Effector memory CD8-positive, alpha-beta T cell (primary cell): ENCODE data around the gene BOC.
"Not testable (repeated sequence)": the region's sequence is repeated elsewhere in the genome, so short reads cannot be mapped to it uniquely, and the experiment has no call there.

Experiments used
- ATAC-seq: fragments of 150-1000 bp; cut with Tn5 transposase; replicated peaks from 2 replicates; pipeline ENCODE4 v1.10.0; 2021; ENCODE audit warnings: mild to moderate bottlenecking, moderate library complexity
- DNase-seq, 3 experiments: peaks; one replicate each; pipeline ENCODE4 v3.0.0; 2021
- H3K27ac Mint-ChIP-seq, 2 donors: one replicate each; pipeline ENCODE4 v1.8.0; 2022; ENCODE audit warnings: mild to moderate bottlenecking in 2 of 2, mixed read lengths in 2 of 2, moderate library complexity in 2 of 2
- H3K27me3 Mint-ChIP-seq, 2 donors: one replicate each; pipeline ENCODE4 v1.8.0; 2022; ENCODE audit warnings: mixed read lengths in 2 of 2
- H3K36me3 Mint-ChIP-seq: one replicate; pipeline ENCODE4 v1.8.0; 2022; ENCODE audit warnings: mild to moderate bottlenecking, moderate library complexity, mixed read lengths; ENCODE audit not compliant: insufficient read depth
- H3K4me1 Mint-ChIP-seq, 2 donors: one replicate each; pipeline ENCODE4 v1.8.0; 2022; ENCODE audit warnings: low read depth in 2 of 2, mixed read lengths in 2 of 2
- H3K4me3 Mint-ChIP-seq, 2 donors: one replicate each; pipeline ENCODE4 v1.8.0; 2022; ENCODE audit warnings: mild to moderate bottlenecking in 2 of 2, mixed read lengths in 2 of 2, moderate library complexity in 2 of 2
- H3K9me3 Mint-ChIP-seq, 2 donors: one replicate each; pipeline ENCODE4 v1.8.0; 2022; ENCODE audit warnings: mixed read lengths in 2 of 2
- total RNA-seq, 9 experiments: gene quantifications; one replicate each; lab custom pipeline; 2026; lab: John Stamatoyannopoulos, UW

Gene BOC
- 0 to 0.48 (median 0) reads per million in 9 experiments for total RNA-seq

- Mint-ChIP-seq H3K36me3 (no peaks in the 10 kb centered on the region), H3K27ac (no peak within 1 kb of the TSS)
- no peak for ATAC-seq
Observed at GRCh38 chr3:113211330-113212149, at the start of gene BOC. Gene BOC, plus strand, starts transcription at chr3:113211557. Its CDS starts 38,246 bp downstream, at chr3:113249803.

DNA sequence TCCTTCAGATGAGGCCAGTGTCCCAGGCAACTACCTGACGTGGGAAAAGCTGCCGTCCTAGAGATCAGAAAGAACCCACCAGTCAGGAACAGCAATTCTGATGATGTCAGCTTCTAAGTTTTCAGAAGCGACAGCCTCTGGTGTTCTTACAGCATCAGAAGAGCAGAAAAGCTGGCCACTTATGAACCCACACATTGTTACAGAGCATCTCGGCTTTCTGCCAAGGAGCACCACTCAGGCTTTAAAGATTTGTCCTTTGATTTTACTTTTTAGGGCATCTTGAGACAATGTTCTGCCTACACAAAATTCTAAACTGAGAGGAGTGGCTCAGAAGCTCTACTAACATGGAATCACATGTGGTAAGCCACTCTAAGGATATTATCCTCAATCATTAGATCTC lies 49.7 kb upstream of the BOC start:
- Mint-ChIP-seq H3K9me3 (no peaks in the 10 kb centered on the region), H3K4me1 (no peaks in the 10 kb centered on the region), H3K4me3 (no peak overlapping the region), H3K27me3 (peaks cover 6 to 18% of the 10 kb centered on the region in 2 donors), H3K36me3 (no peaks in the 10 kb centered on the region), H3K27ac (no peak overlapping the region)
- DNase-seq = no peak
- ATAC-seq = no peak

More at GRCh38 chr3:113211330-113212149, at the start of gene BOC:
- H3K9me3 Mint-ChIP-seq = no peaks in the 10 kb centered on the region
- peaks cover 81% of the 10 kb centered on the region in 2 donors for H3K27me3 Mint-ChIP-seq
- peaks cover 8 to 10% of the 10 kb centered on the region in 2 donors for H3K4me1 Mint-ChIP-seq
- no peak for DNase-seq
- H3K4me3 Mint-ChIP-seq = peak within 1 kb of the TSS; percentile 50 to 65

- no peak for ATAC-seq
- no peak overlapping the region for H3K27ac Mint-ChIP-seq
- no peaks in the 10 kb centered on the region for H3K4me1 Mint-ChIP-seq
- H3K9me3 Mint-ChIP-seq = no peaks in the 10 kb centered on the region
- H3K36me3 Mint-ChIP-seq = no peaks in the 10 kb centered on the region
- H3K4me3 Mint-ChIP-seq = no peak overlapping the region
- no peak for DNase-seq
- peaks cover 6 to 18% of the 10 kb centered on the region in 2 donors for H3K27me3 Mint-ChIP-seq
Observed at GRCh38 chr3:113163152-113163551, 48.2 kb upstream of the BOC start.

GRCh38 chr3:113165841-113166240 lies 45.5 kb upstream of the BOC start:
- no peak for ATAC-seq
- Mint-ChIP-seq H3K27me3 (peaks cover 6 to 18% of the 10 kb centered on the region in 2 donors), H3K4me1 (no peaks in the 10 kb centered on the region), H3K4me3 (no peak overlapping the region), H3K36me3 (no peaks in the 10 kb centered on the region), H3K9me3 (no peaks in the 10 kb centered on the region), H3K27ac (no peak overlapping the region)
- DNase-seq = no peak

- H3K27me3 Mint-ChIP-seq = peaks cover 6 to 18% of the 10 kb centered on the region in 2 donors
- H3K27ac Mint-ChIP-seq = no peak overlapping the region
- ATAC-seq (no peak), DNase-seq (no peak)
- no peaks in the 10 kb centered on the region for H3K36me3 Mint-ChIP-seq
- no peaks in the 10 kb centered on the region for H3K4me1 Mint-ChIP-seq
- H3K9me3 Mint-ChIP-seq = no peaks in the 10 kb centered on the region
- H3K4me3 Mint-ChIP-seq = no peak overlapping the region
Observed at GRCh38 chr3:113166357-113166718, 45.0 kb upstream of the BOC start.

GRCh38 chr3:113166719-113167492 lies 44.5 kb upstream of the BOC start:
- H3K27me3 Mint-ChIP-seq = peaks cover 10 to 13% of the 10 kb centered on the region in 2 donors
- H3K27ac Mint-ChIP-seq = no peak overlapping the region
- no peaks in the 10 kb centered on the region for H3K4me1 Mint-ChIP-seq
- ATAC-seq (no peak), DNase-seq (no peak)
- no peak overlapping the region for H3K4me3 Mint-ChIP-seq
- no peaks in the 10 kb centered on the region for H3K36me3 Mint-ChIP-seq
- no peaks in the 10 kb centered on the region for H3K9me3 Mint-ChIP-seq

- Mint-ChIP-seq H3K4me1 (no peaks in the 10 kb centered on the region), H3K27ac (no peak overlapping the region), H3K9me3 (no peaks in the 10 kb centered on the region), H3K27me3 (peaks cover 3 to 10% of the 10 kb centered on the region in 2 donors), H3K4me3 (no peak overlapping the region), H3K36me3 (no peaks in the 10 kb centered on the region)
- no peak for DNase-seq
- no peak for ATAC-seq
Observed at GRCh38 chr3:113167825-113168801, 43.2 kb upstream of the BOC start.

DNA sequence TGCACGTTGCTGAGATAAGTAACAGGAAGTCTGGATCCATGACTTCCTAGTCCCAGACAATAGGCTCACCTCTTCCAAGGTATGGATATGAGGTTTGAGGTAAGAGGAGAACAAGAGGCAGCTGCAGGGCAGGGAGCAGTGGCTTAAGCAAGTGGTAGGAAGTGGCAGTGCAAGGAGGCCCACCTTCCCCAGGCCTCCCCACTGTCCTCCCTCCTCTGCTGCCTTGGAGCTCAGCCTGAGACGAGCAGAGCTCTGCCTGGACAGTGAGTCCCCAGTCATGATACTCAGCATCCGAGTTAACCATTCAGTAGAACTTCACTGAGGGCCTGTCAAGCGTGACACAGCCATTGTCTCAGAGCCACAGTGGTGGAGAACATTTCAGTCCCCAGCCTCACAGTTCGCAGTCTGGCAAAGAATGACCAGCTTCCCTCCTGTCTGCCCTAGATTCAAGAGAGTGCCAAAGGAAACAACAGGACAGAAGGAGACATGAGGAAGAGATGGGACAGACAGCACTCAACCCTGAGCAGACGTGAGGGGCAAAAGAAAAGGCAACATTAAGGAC lies 41.4 kb upstream of the BOC start:
- Mint-ChIP-seq H3K9me3 (no peaks in the 10 kb centered on the region), H3K27ac (no peak overlapping the region), H3K27me3 (peaks cover 0 to 10% of the 10 kb centered on the region in 2 donors), H3K36me3 (no peaks in the 10 kb centered on the region), H3K4me3 (no peak overlapping the region), H3K4me1 (no peaks in the 10 kb centered on the region)
- DNase-seq (no peak), ATAC-seq (no peak)

GRCh38 chr3:113170771-113171170 lies 40.6 kb upstream of the BOC start:
- Mint-ChIP-seq H3K36me3 (no peaks in the 10 kb centered on the region), H3K4me3 (no peak overlapping the region), H3K9me3 (no peaks in the 10 kb centered on the region), H3K27ac (no peak overlapping the region), H3K4me1 (no peaks in the 10 kb centered on the region), H3K27me3 (peaks cover 5 to 10% of the 10 kb centered on the region in 2 donors)
- no peak for DNase-seq
- ATAC-seq = no peak

DNA sequence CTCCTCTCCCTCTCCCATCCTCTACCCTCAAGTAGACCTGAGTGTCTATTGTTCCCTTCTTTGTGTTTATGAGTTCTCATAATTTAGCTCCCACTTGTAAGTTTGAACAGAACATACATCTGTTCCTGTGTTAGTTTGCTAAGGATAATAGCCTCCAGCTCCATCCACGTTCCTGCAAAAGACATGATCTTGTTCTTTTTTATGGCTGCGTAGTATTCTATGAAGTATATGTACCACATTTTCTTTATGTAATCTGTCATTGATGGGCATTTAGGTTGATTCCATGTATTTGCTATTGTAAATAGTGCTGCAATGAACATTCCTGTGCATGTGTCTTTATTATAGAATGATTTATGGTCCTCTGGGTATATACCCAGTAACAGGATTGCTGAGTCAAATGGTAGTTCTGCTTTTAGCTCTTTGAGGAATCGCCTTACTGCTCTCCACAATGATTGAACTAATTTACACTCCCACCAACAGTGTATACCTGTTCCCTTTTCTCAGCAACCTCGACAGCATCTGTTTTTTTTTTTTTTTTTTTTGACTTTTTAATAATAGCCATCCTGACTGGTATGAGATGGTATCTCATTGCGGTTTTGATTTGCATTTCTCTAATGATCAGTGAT lies 39.6 kb upstream of the BOC start:
- H3K27me3 Mint-ChIP-seq, H3K36me3 Mint-ChIP-seq, ATAC-seq, H3K4me1 Mint-ChIP-seq, H3K9me3 Mint-ChIP-seq, DNase-seq, H3K27ac Mint-ChIP-seq, H3K4me3 Mint-ChIP-seq: not testable (repeated sequence)

GRCh38 chr3:113173102-113173501 lies 38.3 kb upstream of the BOC start:
- H3K4me3 Mint-ChIP-seq = no peak overlapping the region
- H3K4me1 Mint-ChIP-seq = no peaks in the 10 kb centered on the region
- H3K9me3 Mint-ChIP-seq = no peaks in the 10 kb centered on the region
- ATAC-seq (no peak), DNase-seq (no peak)
- H3K36me3 Mint-ChIP-seq = no peaks in the 10 kb centered on the region
- no peak overlapping the region for H3K27ac Mint-ChIP-seq
- peaks cover 7 to 10% of the 10 kb centered on the region in 2 donors for H3K27me3 Mint-ChIP-seq

GRCh38 chr3:113174304-113174703 lies 37.1 kb upstream of the BOC start:
- no peaks in the 10 kb centered on the region for H3K9me3 Mint-ChIP-seq
- peaks cover 7 to 10% of the 10 kb centered on the region in 2 donors for H3K27me3 Mint-ChIP-seq
- DNase-seq (no peak), ATAC-seq (no peak)
- H3K36me3 Mint-ChIP-seq = no peaks in the 10 kb centered on the region
- H3K4me3 Mint-ChIP-seq = no peak overlapping the region
- no peaks in the 10 kb centered on the region for H3K4me1 Mint-ChIP-seq
- no peak overlapping the region for H3K27ac Mint-ChIP-seq
